Omental fat pad (tissue), 4 donors: ENCODE measurements around the gene RECQL5. TPM values are rescaled to one million over a fixed set of nuclear protein-coding genes. Genes with fewer than 3 reads are reported as not detected.

Experiments
- ATAC-seq: fragments of 150-250 bp; one replicate; pipeline ENCODE4 v1.9.1; 2016; ENCODE audit warnings: mild to moderate bottlenecking, moderate library complexity; ENCODE audit not compliant: low FRiP score
- DNase-seq: peaks from one replicate; pipeline ENCODE4 v3.0.0-alpha.2; 2019; ENCODE audit warnings: low spot score
- total RNA-seq, 4 donors: library from RNA; depleted of rRNA; stranded (reverse); fragments of >200 nt; gene quantifications; one replicate each; pipeline ENCODE4 v1.1.0, GENCODE V29; 2016
- TF ChIP-seq, protein P1 (sequence below), 3 donors: fragments of 450-650 bp; IDR thresholded peaks; one replicate each; pipeline ENCODE4 v1.5.1; 2016 to 2017; ENCODE audit warnings: antibody characterized with exemption in 3 of 3, mild to moderate bottlenecking in 3 of 3, moderate library complexity in 2 of 3

The RECQL5 gene
- total RNA-seq, 4 donors from 2014 or later = 10.9 to 20.6 (median 13.3) TPM

- ATAC-seq (no peak), DNase-seq (no peak)
- TF ChIP-seq, protein P1, sequence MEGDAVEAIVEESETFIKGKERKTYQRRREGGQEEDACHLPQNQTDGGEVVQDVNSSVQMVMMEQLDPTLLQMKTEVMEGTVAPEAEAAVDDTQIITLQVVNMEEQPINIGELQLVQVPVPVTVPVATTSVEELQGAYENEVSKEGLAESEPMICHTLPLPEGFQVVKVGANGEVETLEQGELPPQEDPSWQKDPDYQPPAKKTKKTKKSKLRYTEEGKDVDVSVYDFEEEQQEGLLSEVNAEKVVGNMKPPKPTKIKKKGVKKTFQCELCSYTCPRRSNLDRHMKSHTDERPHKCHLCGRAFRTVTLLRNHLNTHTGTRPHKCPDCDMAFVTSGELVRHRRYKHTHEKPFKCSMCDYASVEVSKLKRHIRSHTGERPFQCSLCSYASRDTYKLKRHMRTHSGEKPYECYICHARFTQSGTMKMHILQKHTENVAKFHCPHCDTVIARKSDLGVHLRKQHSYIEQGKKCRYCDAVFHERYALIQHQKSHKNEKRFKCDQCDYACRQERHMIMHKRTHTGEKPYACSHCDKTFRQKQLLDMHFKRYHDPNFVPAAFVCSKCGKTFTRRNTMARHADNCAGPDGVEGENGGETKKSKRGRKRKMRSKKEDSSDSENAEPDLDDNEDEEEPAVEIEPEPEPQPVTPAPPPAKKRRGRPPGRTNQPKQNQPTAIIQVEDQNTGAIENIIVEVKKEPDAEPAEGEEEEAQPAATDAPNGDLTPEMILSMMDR (IDR thresholded peaks at IDR 0.05) = no peak
Observed at GRCh38 chr17:75630071-75630917, 36.7 kb downstream of the RECQL5 start.

DNA sequence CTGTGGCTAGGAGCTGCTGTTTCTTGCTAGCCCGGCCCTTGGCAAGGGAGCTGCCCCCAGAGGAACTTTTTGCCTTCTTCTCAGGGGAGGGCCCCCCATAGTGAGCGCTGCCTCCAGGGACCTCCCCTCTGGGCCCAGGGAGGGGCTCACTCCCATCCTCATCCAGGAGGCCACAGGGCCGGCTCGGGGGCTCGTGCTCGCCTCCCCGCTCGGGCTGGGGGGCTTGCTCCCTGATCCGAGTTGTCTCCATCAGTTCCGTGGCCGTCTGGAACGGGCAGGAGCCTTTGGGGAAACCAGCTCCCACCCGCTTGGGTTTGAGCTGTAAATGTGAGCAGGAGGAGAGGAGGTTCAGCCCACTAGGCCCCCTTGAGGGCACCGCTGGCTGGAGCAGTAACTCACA is 37.8 kb downstream of the RECQL5 start:
- no peak for DNase-seq
- TF ChIP-seq, protein P1 (IDR thresholded peaks at IDR 0.05) = no peak
- ATAC-seq = no peak

- DNase-seq (no peak), ATAC-seq (no peak)
- TF ChIP-seq, protein P1 (IDR thresholded peaks at IDR 0.05) = no peak
Observed at GRCh38 chr17:75628425-75628824, 38.5 kb downstream of the RECQL5 start.

- DNase-seq (no peak), ATAC-seq (no peak)
- TF ChIP-seq, protein P1 (IDR thresholded peaks at IDR 0.05) = no peak
Observed at GRCh38 chr17:75627094-75627493, 39.9 kb downstream of the RECQL5 start.

GRCh38 chr17:75626496-75627038 is 40.4 kb downstream of the RECQL5 start:
- DNase-seq (no peak), ATAC-seq (no peak)
- TF ChIP-seq, protein P1 (IDR thresholded peaks at IDR 0.05) = no peak

DNA sequence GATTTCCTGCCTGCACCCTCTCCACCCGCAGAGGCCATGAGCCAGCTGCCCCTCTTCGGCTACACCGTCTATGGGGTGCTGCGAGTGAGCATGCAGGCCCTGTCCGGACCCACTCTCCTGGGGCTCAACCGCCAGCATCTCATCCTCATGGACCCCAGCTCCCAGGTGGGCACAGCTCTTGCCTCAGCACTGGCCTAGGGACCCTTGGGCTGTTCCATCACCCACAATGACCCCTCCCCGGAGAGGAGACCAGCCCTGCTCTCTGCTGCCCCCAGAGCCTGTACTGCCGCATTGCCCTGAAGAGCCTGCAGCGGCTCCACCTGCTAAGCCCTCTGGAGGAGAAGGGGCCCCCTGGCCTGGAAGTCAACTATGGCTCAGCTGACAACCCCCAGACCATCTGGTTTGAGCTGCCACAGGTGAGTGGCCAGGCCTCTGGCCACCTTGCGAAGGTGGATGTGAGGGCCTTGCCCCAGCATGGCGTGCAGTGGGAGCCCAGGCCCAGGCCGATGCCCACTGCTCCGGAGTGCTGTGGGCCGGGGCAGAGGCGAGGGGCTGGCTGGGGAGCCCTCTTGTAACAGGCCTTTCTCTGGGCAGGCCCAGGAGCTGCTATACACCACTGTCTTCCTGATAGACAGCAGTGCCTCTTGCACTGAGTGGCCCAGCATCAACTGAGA is 41.0 kb downstream of the RECQL5 start:
- DNase-seq (no peak), ATAC-seq (no peak)
- TF ChIP-seq, protein P1 (IDR thresholded peaks at IDR 0.05) = no peak
